Right atrium auricular region (tissue), 2 donors: ENCODE data around the gene RPH3AL. TPM values are rescaled to one million over a fixed set of nuclear protein-coding genes. Genes with fewer than 3 reads are reported as not detected.

Source experiments
- DNase-seq: peaks from one replicate; pipeline ENCODE4 v3.0.0-alpha.2; 2019; ENCODE audit warnings: low spot score
- H3K27ac ChIP-seq, 2 donors: fragments of 200-600 bp; sonication (generic); 1 replicate in 1 of 2; 2 replicates in 1 of 2; pipeline ENCODE4 v1.5.1; 2016 to 2019
- H3K27me3 ChIP-seq, 2 donors: fragments of 200-600 bp; sonication (generic); one replicate each; pipeline versions ENCODE4 v1.5.1 to v1.6.0; 2017 to 2019
- H3K36me3 ChIP-seq: fragments of 200-600 bp; sonication (generic); one replicate; pipeline ENCODE4 v1.5.1; 2016
- H3K4me1 ChIP-seq, 2 donors: fragments of 200-600 bp; sonication (generic); one replicate each; pipeline versions ENCODE4 v1.5.1 to v1.6.0; 2017 to 2019
- H3K4me3 ChIP-seq, 2 donors: fragments of 200-600 bp; sonication (generic); 1 replicate in 1 of 2; 2 replicates in 1 of 2; pipeline ENCODE4 v1.5.1; 2017 to 2019; ENCODE audit warnings: mild to moderate bottlenecking in 1 of 2, moderate library complexity in 1 of 2
- H3K9me3 ChIP-seq, 2 donors: fragments of 200-600 bp; sonication (generic); one replicate each; pipeline ENCODE4 v1.5.1; 2019
- CTCF ChIP-seq, 2 donors: fragments of 200-600 bp; sonication (generic); IDR thresholded peaks; one replicate each; pipeline ENCODE4 v1.5.1; 2019; ENCODE audit warnings: antibody characterized with exemption in 2 of 2
- total RNA-seq, 2 donors: library from RNA; depleted of rRNA; stranded (reverse); fragments of >200 nt; gene quantifications; one replicate each; pipeline ENCODE4 v1.1.0, GENCODE V29; 2016

Gene RPH3AL
- total RNA-seq, 2 donors from 2014 or later, result 7.2 to 13.1 TPM

DNA sequence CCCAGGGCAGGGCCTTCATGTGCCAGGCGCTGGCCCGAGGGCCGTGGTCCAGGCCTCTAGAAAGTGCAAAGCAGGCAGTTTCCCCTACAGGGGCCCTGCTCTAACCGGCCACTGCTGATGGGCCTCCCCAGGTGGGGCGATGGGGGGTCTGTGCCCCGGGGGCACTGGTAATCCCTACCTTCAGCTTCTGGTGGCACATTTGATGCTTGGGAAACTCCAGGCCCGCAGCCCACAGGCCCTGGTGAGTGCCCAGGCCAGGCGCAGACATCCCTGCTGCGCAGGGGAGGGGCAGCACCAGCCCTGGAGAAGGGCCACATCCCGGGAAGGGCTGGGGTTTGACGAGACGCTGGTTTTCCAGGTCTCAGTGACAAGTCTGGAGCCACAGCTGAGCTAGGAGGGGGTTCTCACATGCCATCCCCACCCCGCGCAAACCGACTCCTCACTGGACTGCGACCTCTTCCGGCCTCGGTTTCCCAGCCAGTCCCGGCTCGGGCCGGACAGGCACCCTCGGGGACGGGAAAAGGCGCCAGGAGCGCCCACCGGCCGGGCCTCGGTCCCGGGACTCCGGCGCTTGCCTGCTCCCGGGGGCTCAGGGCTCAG lies 172.7 kb downstream of the RPH3AL start:
- Histone ChIP-seq H3K4me3 (peak overlapping the region; percentile 37 to 58), H3K27me3 (no peaks in the 10 kb centered on the region), H3K4me1 (peaks cover 0 to 35% of the 10 kb centered on the region in 2 donors), H3K27ac (peak overlapping the region; percentile 51 to 75), H3K9me3 (no peaks in the 10 kb centered on the region), H3K36me3 (no peaks in the 10 kb centered on the region)
- no peak for TF ChIP-seq CTCF (IDR thresholded peaks at IDR 0.05)
- DNase-seq, result no peak

GRCh38 chr17:179066-179432 lies 173.6 kb downstream of the RPH3AL start:
- Histone ChIP-seq H3K4me1 (peaks cover 0 to 35% of the 10 kb centered on the region in 2 donors), H3K9me3 (no peaks in the 10 kb centered on the region), H3K27ac (peak overlapping the region; percentile 51 to 75), H3K4me3 (peak overlapping the region in 1 of 2 donors; percentile 58), H3K27me3 (no peaks in the 10 kb centered on the region), H3K36me3 (no peaks in the 10 kb centered on the region)
- no peak for TF ChIP-seq CTCF (IDR thresholded peaks at IDR 0.05)
- no peak for DNase-seq

- TF ChIP-seq CTCF (IDR thresholded peaks at IDR 0.05), result no peak
- H3K27me3 ChIP-seq, result no peaks in the 10 kb centered on the region
- no peaks in the 10 kb centered on the region for H3K9me3 ChIP-seq
- no peak for DNase-seq
- peak overlapping the region in 1 of 2 donors; percentile 58 for H3K4me3 ChIP-seq
- H3K27ac ChIP-seq, result peak overlapping the region in 1 of 2 donors; percentile 75
- H3K4me1 ChIP-seq, result peaks cover 0 to 35% of the 10 kb centered on the region in 2 donors
- H3K36me3 ChIP-seq, result no peaks in the 10 kb centered on the region
These were observed 174.1 kb downstream of the RPH3AL start for GRCh38 chr17:178292-179065.

DNA sequence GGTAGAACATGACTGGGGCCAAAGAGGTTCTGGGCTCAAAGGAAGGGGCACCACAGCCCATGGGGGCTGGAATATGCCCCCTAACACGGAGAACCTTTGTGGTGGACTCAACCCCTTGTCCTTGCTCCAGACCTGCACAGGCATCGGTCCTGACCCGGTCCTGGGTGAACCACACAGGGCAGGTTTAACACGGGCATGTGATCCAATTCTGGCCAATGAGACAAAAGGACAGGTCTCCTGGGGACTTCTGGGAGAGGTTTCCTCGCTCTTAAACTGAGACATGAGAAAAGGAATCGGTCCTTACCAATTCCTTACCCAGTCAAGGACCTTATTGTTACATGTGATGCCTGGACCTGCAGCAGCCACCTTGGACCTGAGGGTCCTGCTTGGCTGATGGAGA lies 174.8 kb downstream of the RPH3AL start:
- no peaks in the 10 kb centered on the region for H3K27me3 ChIP-seq
- peaks cover 0 to 30% of the 10 kb centered on the region in 2 donors for H3K4me1 ChIP-seq
- no peaks in the 10 kb centered on the region for H3K36me3 ChIP-seq
- TF ChIP-seq CTCF (IDR thresholded peaks at IDR 0.05), result no peak
- no peak overlapping the region for H3K4me3 ChIP-seq
- no peaks in the 10 kb centered on the region for H3K9me3 ChIP-seq
- DNase-seq, result no peak
- H3K27ac ChIP-seq, result no peak overlapping the region

DNA sequence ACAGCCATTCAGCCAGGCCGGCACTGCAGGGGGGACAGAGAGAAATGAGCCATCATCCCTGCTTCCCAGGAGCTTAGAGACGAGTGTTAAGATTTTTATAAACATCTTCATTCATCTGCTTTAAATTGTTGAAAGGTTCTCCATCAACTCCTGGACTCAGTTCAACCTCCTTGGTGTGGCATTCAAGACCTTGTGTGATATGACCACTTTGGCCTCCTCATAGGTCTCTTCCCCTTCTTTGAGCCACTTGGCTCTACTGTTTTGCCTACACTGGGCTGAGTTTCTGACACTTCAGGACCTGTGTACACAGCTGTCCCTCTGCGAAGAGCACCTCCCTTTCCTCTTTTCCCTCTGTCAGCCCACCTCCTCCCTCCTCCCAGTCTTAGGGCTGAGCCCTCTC lies 175.5 kb downstream of the RPH3AL start:
- Histone ChIP-seq H3K4me1 (peaks cover 0 to 29% of the 10 kb centered on the region in 2 donors), H3K27ac (no peak overlapping the region), H3K36me3 (no peaks in the 10 kb centered on the region), H3K9me3 (no peaks in the 10 kb centered on the region), H3K27me3 (no peaks in the 10 kb centered on the region), H3K4me3 (no peak overlapping the region)
- TF ChIP-seq CTCF (IDR thresholded peaks at IDR 0.05), result no peak
- DNase-seq, result no peak
